22Rv1 (cell line): ENCODE data around the gene KCNJ6.
"Not testable (repeated sequence)": the region's sequence is repeated elsewhere in the genome, so short reads cannot be mapped to it uniquely, and the experiment has no call there.

Source experiments
- H3K27ac ChIP-seq: fragments of 450-650 bp; 2 replicates; pipeline ENCODE4 v1.5.1; 2017
- CTCF ChIP-seq: fragments of 450-650 bp; IDR thresholded peaks from 2 replicates; pipeline ENCODE4 v1.5.1; 2017; ENCODE audit warnings: mild to moderate bottlenecking
- ZFX ChIP-seq: fragments of 450-650 bp; IDR thresholded peaks from 2 replicates; pipeline ENCODE4 v1.6.1; 2017; ENCODE audit warnings: antibody characterized with exemption, borderline replicate concordance

The KCNJ6 gene

GRCh38 chr21:37767984-37768383 is 148.3 kb downstream of the KCNJ6 start:
- no peak overlapping the region for H3K27ac ChIP-seq
- no peak for TF ChIP-seq ZFX
- TF ChIP-seq CTCF: no peak

- H3K27ac ChIP-seq: no peak overlapping the region
- TF ChIP-seq CTCF: no peak
- no peak for TF ChIP-seq ZFX
Measured at GRCh38 chr21:37766129-37766528, 150.1 kb downstream of the KCNJ6 start.

GRCh38 chr21:37765221-37765900 is 150.9 kb downstream of the KCNJ6 start:
- no peak for TF ChIP-seq ZFX
- no peak for TF ChIP-seq CTCF

GRCh38 chr21:37764691-37765090 is 151.6 kb downstream of the KCNJ6 start:
- TF ChIP-seq CTCF: no peak
- TF ChIP-seq ZFX: no peak
- no peak overlapping the region for H3K27ac ChIP-seq

More at GRCh38 chr21:37765221-37765900, 150.9 kb downstream of the KCNJ6 start:
- no peak overlapping the region for H3K27ac ChIP-seq

- TF ChIP-seq CTCF: no peak
- TF ChIP-seq ZFX: no peak
Measured at GRCh38 chr21:37763298-37763697, 153.0 kb downstream of the KCNJ6 start.

GRCh38 chr21:37762606-37763005 is 153.7 kb downstream of the KCNJ6 start:
- no peak for TF ChIP-seq CTCF
- TF ChIP-seq ZFX: no peak
- H3K27ac ChIP-seq: no peak overlapping the region

More at GRCh38 chr21:37763298-37763697, 153.0 kb downstream of the KCNJ6 start:
- H3K27ac ChIP-seq: no peak overlapping the region

GRCh38 chr21:37761406-37761805 is 154.9 kb downstream of the KCNJ6 start:
- H3K27ac ChIP-seq: not testable (repeated sequence)

GRCh38 chr21:37759777-37760176 is 156.5 kb downstream of the KCNJ6 start:
- TF ChIP-seq ZFX: no peak
- TF ChIP-seq CTCF: no peak
- no peak overlapping the region for H3K27ac ChIP-seq
